ENCODE results near the gene AKT3.
"Not testable (repeated sequence)": the region's sequence is repeated elsewhere in the genome, so short reads cannot be mapped to it uniquely, and the experiment has no call there.

The AKT3 gene

GRCh38 chr1:243772361-243773050 is 77.5 kb downstream of the AKT3 start:
- not testable (repeated sequence) for DNase-seq

- no peak for DNase-seq
These were observed 79.2 kb downstream of the AKT3 start for GRCh38 chr1:243770860-243771259.

- DNase-seq = no peak
These were observed 84.4 kb downstream of the AKT3 start for GRCh38 chr1:243765676-243766075.

GRCh38 chr1:243763806-243764205 is 86.2 kb downstream of the AKT3 start:
- no peak for DNase-seq

GRCh38 chr1:243758647-243759046 is 91.4 kb downstream of the AKT3 start:
- no peak for DNase-seq

- DNase-seq = no peak
These were observed 93.5 kb downstream of the AKT3 start for GRCh38 chr1:243756529-243756928.

GRCh38 chr1:243754348-243754747 is 95.7 kb downstream of the AKT3 start:
- DNase-seq = no peak

- no peak for DNase-seq
These were observed 98.5 kb downstream of the AKT3 start for GRCh38 chr1:243751506-243751905.

GRCh38 chr1:243748706-243749283 is 101.2 kb downstream of the AKT3 start:
- no peak for DNase-seq

GRCh38 chr1:243748227-243748626 is 101.8 kb downstream of the AKT3 start:
- DNase-seq = no peak

GRCh38 chr1:243746751-243747150 is 103.3 kb downstream of the AKT3 start:
- no peak for DNase-seq

GRCh38 chr1:243745356-243745755 is 104.7 kb downstream of the AKT3 start:
- DNase-seq = no peak

GRCh38 chr1:243742819-243743218 is 107.2 kb downstream of the AKT3 start:
- DNase-seq = no peak

GRCh38 chr1:243740255-243740999 is 109.6 kb downstream of the AKT3 start:
- DNase-seq = no peak

- no peak for DNase-seq
These were observed 110.6 kb downstream of the AKT3 start for GRCh38 chr1:243739335-243740003.

GRCh38 chr1:243738020-243738419 is 112.0 kb downstream of the AKT3 start:
- no peak for DNase-seq

- DNase-seq = no peak
These were observed 114.6 kb downstream of the AKT3 start for GRCh38 chr1:243735457-243735856.

GRCh38 chr1:243734308-243734695 is 115.7 kb downstream of the AKT3 start:
- DNase-seq = no peak

GRCh38 chr1:243733670-243734307 is 116.3 kb downstream of the AKT3 start:
- no peak for DNase-seq

- no peak for DNase-seq
These were observed 117.4 kb downstream of the AKT3 start for GRCh38 chr1:243732637-243733036.

GRCh38 chr1:243731974-243732625 is 117.9 kb downstream of the AKT3 start:
- DNase-seq = no peak

GRCh38 chr1:243731301-243731891 is 118.6 kb downstream of the AKT3 start:
- no peak for DNase-seq
